ENCODE measurements around the gene GPR137. TPM values are rescaled to one million over a fixed set of nuclear protein-coding genes. Genes with fewer than 3 reads are reported as not detected.

GPR137 gene
- polyA plus RNA-seq, 3 donors: 7.8 to 21.0 (median 9.3) TPM

- Histone ChIP-seq H3K27ac (ENCODE audit: low read depth in 1 of 2, low read length in 2 of 2) (no peak overlapping the region), H3K27me3 (ENCODE audit: control insufficient read depth in 2 of 2, insufficient read depth in 2 of 2, low read length in 2 of 2) (no peaks in the 10 kb centered on the region), H3K79me2 (ENCODE audit: insufficient read depth, low read length) (no peaks in the 10 kb centered on the region), H3K4me2 (replicated peaks; ENCODE audit: extremely low read depth, low read length, poor library complexity, severe bottlenecking) (no peak overlapping the region), H2AFZ (ENCODE audit: insufficient read depth, low read depth, low read length, poor library complexity, severe bottlenecking) (no peak overlapping the region), H3K36me3 (replicated peaks in 1 of 2; ENCODE audit: control insufficient read depth in 1 of 2, insufficient read depth in 2 of 2, low read length in 2 of 2) (peaks cover 52 to 53% of the 10 kb centered on the region in 2 donors), H3K9ac (ENCODE audit: insufficient read depth, low read length, poor library complexity, severe bottlenecking) (no peak overlapping the region), H4K20me1 (ENCODE audit: insufficient read depth, low read length) (no peaks in the 10 kb centered on the region), H3K4me3 (replicated peaks in 1 of 3; ENCODE audit: low read depth in 2 of 3, low read length in 3 of 3) (no peak overlapping the region), H3K4me1 (ENCODE audit: control insufficient read depth in 1 of 2, insufficient read depth in 2 of 2, low read length in 2 of 2) (peaks cover 21 to 24% of the 10 kb centered on the region in 2 donors), H3K9me3 (replicated peaks in 1 of 2; ENCODE audit: control insufficient read depth in 1 of 2, insufficient read depth in 1 of 2, low read length in 2 of 2) (no peaks in the 10 kb centered on the region)
- H3K27ac Mint-ChIP-seq: peak overlapping the region in 2 of 7 donors; percentile 18 to 62
- no peak for TF ChIP-seq CTCF (IDR thresholded peaks at IDR 0.05)
- no peaks in the 10 kb centered on the region for H3K27me3 Mint-ChIP-seq (ENCODE audit: low read depth in 3 of 3)
- H3K4me3 Mint-ChIP-seq: no peak overlapping the region
- no peaks in the 10 kb centered on the region for H3K9me3 Mint-ChIP-seq
- peaks cover 39 to 53% of the 10 kb centered on the region in 2 donors for H3K36me3 Mint-ChIP-seq
- H3K4me1 Mint-ChIP-seq: peaks cover 22% of the 10 kb centered on the region
- whole genome bisulfite sequencing (ENCODE audit: insufficient coverage): 100% methylated on average over 12 of the region's 15 CpGs
- DNase-seq: no peak
- intact Hi-C loops (cut with micrococcal nuclease): loop anchor here in 1 of 2 donors (5.0 kb wide), 1 partner anchor 36 kb away; the partner anchor contains the start of gene CATSPERZ
Measured at GRCh38 chr11:64266339-64266738, 19.3 kb upstream of the GPR137 start.

GRCh38 chr11:64267207-64267945 is 18.3 kb upstream of the GPR137 start:
- Histone ChIP-seq H3K4me2 (replicated peaks; ENCODE audit: extremely low read depth, low read length, poor library complexity, severe bottlenecking) (peak overlapping the region; percentile 89), H3K27ac (ENCODE audit: low read depth in 1 of 2, low read length in 2 of 2) (peak overlapping the region; percentile 84 to 97), H3K4me3 (replicated peaks in 1 of 3; ENCODE audit: low read depth in 2 of 3, low read length in 3 of 3) (peak overlapping the region in 1 of 3 experiments; percentile 95), H4K20me1 (ENCODE audit: insufficient read depth, low read length) (no peaks in the 10 kb centered on the region), H3K9me3 (replicated peaks in 1 of 2; ENCODE audit: control insufficient read depth in 1 of 2, insufficient read depth in 1 of 2, low read length in 2 of 2) (no peaks in the 10 kb centered on the region), H3K9ac (ENCODE audit: insufficient read depth, low read length, poor library complexity, severe bottlenecking) (no peak overlapping the region), H3K36me3 (replicated peaks in 1 of 2; ENCODE audit: control insufficient read depth in 1 of 2, insufficient read depth in 2 of 2, low read length in 2 of 2) (peaks cover 42% of the 10 kb centered on the region in 2 donors), H3K4me1 (ENCODE audit: control insufficient read depth in 1 of 2, insufficient read depth in 2 of 2, low read length in 2 of 2) (peaks cover 29 to 34% of the 10 kb centered on the region in 2 donors), H3K79me2 (ENCODE audit: insufficient read depth, low read length) (peaks cover 8% of the 10 kb centered on the region), H3K27me3 (ENCODE audit: control insufficient read depth in 2 of 2, insufficient read depth in 2 of 2, low read length in 2 of 2) (no peaks in the 10 kb centered on the region), H2AFZ (ENCODE audit: insufficient read depth, low read depth, low read length, poor library complexity, severe bottlenecking) (peak overlapping the region; percentile 36)
- H3K4me1 Mint-ChIP-seq: peaks cover 29% of the 10 kb centered on the region
- no peak for TF ChIP-seq CTCF (IDR thresholded peaks at IDR 0.05)
- 96% methylated on average over 11 of the region's 27 CpGs for WGBS (ENCODE audit: insufficient coverage)
- intact Hi-C loops (cut with micrococcal nuclease): loop anchor here in 1 of 2 donors (5.0 kb wide), 1 partner anchor 35 kb away; the partner anchor contains the start of gene CATSPERZ
- peak overlapping the region; percentile 96 to 99 (median 98) for H3K27ac Mint-ChIP-seq
- H3K4me3 Mint-ChIP-seq: peak overlapping the region in 1 of 2 donors; percentile 98
- peaks cover 32 to 43% of the 10 kb centered on the region in 2 donors for H3K36me3 Mint-ChIP-seq
- DNase-seq: no peak
- no peaks in the 10 kb centered on the region for H3K9me3 Mint-ChIP-seq
- H3K27me3 Mint-ChIP-seq (ENCODE audit: low read depth in 3 of 3): no peaks in the 10 kb centered on the region
